Loucy (cell line): Measurements from ENCODE around the gene CAMK2A.

Experiments used
- H2AFZ ChIP-seq: fragments of 200-600 bp; sonication (generic); 2 replicates; pipeline ENCODE4 v1.6.0; 2016; ENCODE audit warnings: antibody characterized with exemption, mild to moderate bottlenecking, low read length, moderate library complexity
- H3F3A ChIP-seq: fragments of 200-600 bp; 2 replicates; pipeline ENCODE4 v1.6.0; 2016; ENCODE audit warnings: antibody characterized with exemption, low read depth, mild to moderate bottlenecking
- H3K27me3 ChIP-seq: fragments of 200-600 bp; sonication (generic); 2 replicates; pipeline ENCODE4 v1.6.1; 2014; ENCODE audit warnings: low read length, mild to moderate bottlenecking; ENCODE audit not compliant: insufficient read depth, poor library complexity, severe bottlenecking
- H3K36me3 ChIP-seq: fragments of 200-600 bp; sonication (generic); 2 replicates; pipeline ENCODE4 v1.6.1; 2016; ENCODE audit warnings: low read length; ENCODE audit not compliant: insufficient read depth
- H3K4me1 ChIP-seq: fragments of 200-600 bp; sonication (generic); 2 replicates; pipeline ENCODE4 v1.5.1; 2014; ENCODE audit warnings: low read length, mild to moderate bottlenecking; ENCODE audit not compliant: insufficient read depth, poor library complexity, severe bottlenecking
- H3K4me2 ChIP-seq: fragments of 200-600 bp; sonication (generic); 2 replicates; pipeline ENCODE4 v1.6.0; 2014; ENCODE audit warnings: antibody characterized with exemption, low read length, low read depth, mild to moderate bottlenecking; ENCODE audit not compliant: poor library complexity, severe bottlenecking
- H3K4me3 ChIP-seq: fragments of 200-600 bp; sonication (generic); 2 replicates; pipeline ENCODE4 v1.5.1; 2014; ENCODE audit warnings: low read length, mild to moderate bottlenecking, mixed read lengths; ENCODE audit not compliant: poor library complexity, severe bottlenecking
- H3K79me2 ChIP-seq: fragments of 200-600 bp; sonication (generic); 2 replicates; pipeline ENCODE4 v1.6.1; 2014; ENCODE audit warnings: low read length; ENCODE audit not compliant: insufficient read depth
- H3K9ac ChIP-seq: fragments of 200-600 bp; sonication (generic); 2 replicates; pipeline ENCODE4 v1.6.0; 2014; ENCODE audit warnings: mild to moderate bottlenecking, low read depth, low read length, moderate library complexity; ENCODE audit not compliant: poor library complexity, severe bottlenecking
- H3K9me2 ChIP-seq: fragments of 200-600 bp; sonication (generic); replicated peaks from 2 replicates; pipeline ENCODE4 v1.6.1; 2016; ENCODE audit warnings: low read depth, low read length, mixed read lengths
- H3K9me3 ChIP-seq: fragments of 200-600 bp; sonication (generic); 2 replicates; pipeline ENCODE4 v1.6.1; 2014; ENCODE audit warnings: mild to moderate bottlenecking, antibody characterized with exemption, low read length, low read depth; ENCODE audit not compliant: insufficient read depth
- H4K20me1 ChIP-seq: fragments of 200-600 bp; sonication (generic); 2 replicates; pipeline ENCODE4 v1.6.0; 2014; ENCODE audit warnings: antibody characterized with exemption, low read length, mild to moderate bottlenecking; ENCODE audit not compliant: insufficient read depth, poor library complexity, severe bottlenecking
- EZH2phosphoT487 ChIP-seq: fragments of 200-600 bp; IDR thresholded peaks from 2 replicates; pipeline ENCODE4 v1.6.1; 2018; ENCODE audit warnings: antibody characterized with exemption, mild to moderate bottlenecking, moderate library complexity, borderline replicate concordance
- TF ChIP-seq, protein P1 (sequence below): fragments of 200-600 bp; sonication (generic); conservative IDR thresholded peaks from 2 replicates; pipeline ENCODE4 v1.5.1; 2014; ENCODE audit warnings: mild to moderate bottlenecking, antibody characterized with exemption, low read length

CAMK2A gene

DNA sequence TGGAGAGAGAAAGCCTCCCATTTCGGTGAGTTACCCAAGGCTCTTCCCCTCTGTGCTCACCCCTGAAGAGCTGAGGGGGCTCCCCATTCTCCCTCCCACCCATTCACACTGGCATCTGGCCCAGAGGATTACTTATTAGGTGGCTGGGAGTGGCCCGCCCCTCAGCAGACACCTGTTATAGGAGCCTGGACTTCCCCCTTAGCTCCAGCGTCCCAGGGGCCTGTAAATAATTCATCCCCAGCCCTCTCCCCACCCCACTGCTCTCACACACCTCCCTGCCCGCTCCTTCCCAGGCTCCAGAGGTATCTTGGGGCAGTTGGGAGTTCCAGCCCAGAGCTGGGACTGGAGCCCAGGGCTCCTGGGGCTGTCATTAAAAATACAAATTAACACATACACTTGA lies 111.3 kb downstream of the CAMK2A start:
- no peak for TF ChIP-seq EZH2phosphoT487
- TF ChIP-seq, protein P1, sequence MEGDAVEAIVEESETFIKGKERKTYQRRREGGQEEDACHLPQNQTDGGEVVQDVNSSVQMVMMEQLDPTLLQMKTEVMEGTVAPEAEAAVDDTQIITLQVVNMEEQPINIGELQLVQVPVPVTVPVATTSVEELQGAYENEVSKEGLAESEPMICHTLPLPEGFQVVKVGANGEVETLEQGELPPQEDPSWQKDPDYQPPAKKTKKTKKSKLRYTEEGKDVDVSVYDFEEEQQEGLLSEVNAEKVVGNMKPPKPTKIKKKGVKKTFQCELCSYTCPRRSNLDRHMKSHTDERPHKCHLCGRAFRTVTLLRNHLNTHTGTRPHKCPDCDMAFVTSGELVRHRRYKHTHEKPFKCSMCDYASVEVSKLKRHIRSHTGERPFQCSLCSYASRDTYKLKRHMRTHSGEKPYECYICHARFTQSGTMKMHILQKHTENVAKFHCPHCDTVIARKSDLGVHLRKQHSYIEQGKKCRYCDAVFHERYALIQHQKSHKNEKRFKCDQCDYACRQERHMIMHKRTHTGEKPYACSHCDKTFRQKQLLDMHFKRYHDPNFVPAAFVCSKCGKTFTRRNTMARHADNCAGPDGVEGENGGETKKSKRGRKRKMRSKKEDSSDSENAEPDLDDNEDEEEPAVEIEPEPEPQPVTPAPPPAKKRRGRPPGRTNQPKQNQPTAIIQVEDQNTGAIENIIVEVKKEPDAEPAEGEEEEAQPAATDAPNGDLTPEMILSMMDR: no peak
- no peak overlapping the region for H2AFZ ChIP-seq
- no peaks in the 10 kb centered on the region for H3K9me3 ChIP-seq
- H3K79me2 ChIP-seq: no peaks in the 10 kb centered on the region
- H3K4me3 ChIP-seq: no peak overlapping the region
- no peak overlapping the region for H3K9ac ChIP-seq
- H3F3A ChIP-seq: no peaks in the 10 kb centered on the region
- no peaks in the 10 kb centered on the region for H3K4me1 ChIP-seq
- no peaks in the 10 kb centered on the region for H3K36me3 ChIP-seq
- H4K20me1 ChIP-seq: no peaks in the 10 kb centered on the region
- H3K9me2 ChIP-seq: no peaks in the 10 kb centered on the region
- no peak overlapping the region for H3K4me2 ChIP-seq
- no peaks in the 10 kb centered on the region for H3K27me3 ChIP-seq

DNA sequence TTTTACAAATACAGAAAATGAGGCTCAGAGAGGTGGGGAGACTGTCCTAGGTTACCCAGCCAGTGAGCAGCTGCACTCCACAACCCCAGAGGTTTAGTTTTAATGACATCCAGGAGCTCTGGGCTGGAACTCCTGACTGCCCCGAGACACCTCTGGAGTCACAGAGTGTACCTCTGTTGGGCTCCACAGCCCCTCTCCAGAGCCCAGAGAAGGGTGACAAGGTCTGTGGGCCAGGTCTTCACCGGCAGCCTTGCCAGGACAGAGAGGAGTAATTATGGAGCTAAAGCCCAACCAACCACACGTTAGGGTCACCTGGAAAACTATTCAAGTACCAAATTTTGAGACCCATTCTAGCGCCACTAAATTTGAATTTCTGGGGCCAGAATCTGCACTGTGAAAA lies 111.9 kb downstream of the CAMK2A start:
- H3K79me2 ChIP-seq: no peaks in the 10 kb centered on the region
- no peaks in the 10 kb centered on the region for H3K27me3 ChIP-seq
- H3K4me2 ChIP-seq: no peak overlapping the region
- no peaks in the 10 kb centered on the region for H3K4me1 ChIP-seq
- H2AFZ ChIP-seq: no peak overlapping the region
- H3F3A ChIP-seq: no peaks in the 10 kb centered on the region
- no peaks in the 10 kb centered on the region for H4K20me1 ChIP-seq
- no peak overlapping the region for H3K4me3 ChIP-seq
- no peaks in the 10 kb centered on the region for H3K36me3 ChIP-seq
- H3K9me3 ChIP-seq: no peaks in the 10 kb centered on the region
- TF ChIP-seq, protein P1: no peak
- no peak for TF ChIP-seq EZH2phosphoT487
- no peaks in the 10 kb centered on the region for H3K9me2 ChIP-seq
- no peak overlapping the region for H3K9ac ChIP-seq

DNA sequence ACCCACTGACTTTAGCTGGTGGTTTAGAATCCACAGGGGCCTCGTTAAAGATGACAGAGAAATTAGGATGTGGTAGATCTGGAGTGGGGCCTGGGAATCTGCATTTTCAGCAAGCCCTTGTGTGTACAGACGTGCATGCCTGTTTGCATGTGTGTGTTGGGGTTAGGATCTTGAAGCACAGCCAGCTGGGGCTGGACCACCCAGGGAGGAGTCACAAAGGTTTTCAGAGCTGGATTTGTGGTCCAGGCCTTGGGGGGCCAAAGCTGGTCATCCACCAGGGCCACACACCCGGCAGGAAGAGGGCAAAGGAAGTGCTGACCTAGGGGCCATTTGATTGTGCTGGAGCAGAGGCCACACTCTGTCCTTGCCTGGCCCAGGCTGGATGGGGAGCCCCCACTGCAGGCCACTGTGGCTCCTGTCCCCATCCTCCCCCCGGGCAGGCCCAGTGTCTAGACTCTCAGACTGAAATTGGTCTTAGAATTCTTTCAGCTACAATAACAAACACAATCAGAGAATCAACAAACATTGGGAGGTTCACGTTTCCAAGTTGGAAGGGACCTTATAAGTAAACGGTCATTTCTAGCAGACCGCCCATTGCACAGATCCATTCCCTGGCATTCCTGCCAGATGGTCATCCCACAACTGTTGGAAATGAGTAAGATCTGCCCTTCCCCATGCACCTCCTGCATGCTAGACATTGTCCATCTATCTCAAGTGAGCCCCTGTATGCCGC lies 112.7 kb downstream of the CAMK2A start:
- no peaks in the 10 kb centered on the region for H3K36me3 ChIP-seq
- no peaks in the 10 kb centered on the region for H4K20me1 ChIP-seq
- H3K9ac ChIP-seq: no peak overlapping the region
- no peaks in the 10 kb centered on the region for H3K4me1 ChIP-seq
- no peak overlapping the region for H3K4me2 ChIP-seq
- no peaks in the 10 kb centered on the region for H3F3A ChIP-seq
- H3K9me2 ChIP-seq: no peaks in the 10 kb centered on the region
- no peaks in the 10 kb centered on the region for H3K27me3 ChIP-seq
- TF ChIP-seq, protein P1: no peak
- TF ChIP-seq EZH2phosphoT487: no peak
- H3K79me2 ChIP-seq: no peaks in the 10 kb centered on the region
- H3K4me3 ChIP-seq: no peak overlapping the region
- no peak overlapping the region for H2AFZ ChIP-seq
- no peaks in the 10 kb centered on the region for H3K9me3 ChIP-seq
